Measurements from ENCODE around the gene PAPOLA.
"Not testable (repeated sequence)": the region's sequence is repeated elsewhere in the genome, so short reads cannot be mapped to it uniquely, and the experiment has no call there.

PAPOLA gene

DNA sequence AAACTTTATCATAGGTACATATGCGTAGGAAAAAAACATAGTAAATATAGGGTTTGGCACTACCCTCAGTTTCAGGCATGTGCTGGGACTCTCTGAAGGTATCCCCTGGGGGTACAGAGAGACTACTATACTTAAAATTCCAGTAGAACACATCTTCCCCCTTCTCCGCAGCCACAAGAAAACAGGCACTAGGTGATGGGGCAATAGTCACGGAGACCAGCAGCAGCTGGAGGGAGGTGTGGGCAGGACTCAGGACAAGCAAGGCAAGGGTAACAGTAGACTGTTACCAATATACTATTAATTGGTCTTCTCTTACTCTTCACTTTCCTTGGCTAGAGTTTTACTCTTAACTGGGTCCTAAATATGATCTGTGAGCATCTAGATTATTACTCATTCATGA, 4.6 kb upstream of the PAPOLA start:
- Histone ChIP-seq H3K36me3 (ENCODE audit: control insufficient read depth, insufficient read depth, low read length) (no peaks in the 10 kb centered on the region), H3K9ac (no peak overlapping the region), H3K79me2 (peaks cover 4% of the 10 kb centered on the region), H2AFZ (no peak overlapping the region), H3K27me3 (ENCODE audit: control insufficient read depth, insufficient read depth, low read length) (no peaks in the 10 kb centered on the region), H3K9me3 (ENCODE audit: control insufficient read depth, low read length) (no peaks in the 10 kb centered on the region), H3K27ac (no peak overlapping the region), H3K4me1 (peaks cover 5% of the 10 kb centered on the region), H3K4me2 (ENCODE audit: low read length) (no peak overlapping the region), H3K4me3 (ENCODE audit: low read depth, low read length) (no peak overlapping the region)
- TF ChIP-seq, protein P1, sequence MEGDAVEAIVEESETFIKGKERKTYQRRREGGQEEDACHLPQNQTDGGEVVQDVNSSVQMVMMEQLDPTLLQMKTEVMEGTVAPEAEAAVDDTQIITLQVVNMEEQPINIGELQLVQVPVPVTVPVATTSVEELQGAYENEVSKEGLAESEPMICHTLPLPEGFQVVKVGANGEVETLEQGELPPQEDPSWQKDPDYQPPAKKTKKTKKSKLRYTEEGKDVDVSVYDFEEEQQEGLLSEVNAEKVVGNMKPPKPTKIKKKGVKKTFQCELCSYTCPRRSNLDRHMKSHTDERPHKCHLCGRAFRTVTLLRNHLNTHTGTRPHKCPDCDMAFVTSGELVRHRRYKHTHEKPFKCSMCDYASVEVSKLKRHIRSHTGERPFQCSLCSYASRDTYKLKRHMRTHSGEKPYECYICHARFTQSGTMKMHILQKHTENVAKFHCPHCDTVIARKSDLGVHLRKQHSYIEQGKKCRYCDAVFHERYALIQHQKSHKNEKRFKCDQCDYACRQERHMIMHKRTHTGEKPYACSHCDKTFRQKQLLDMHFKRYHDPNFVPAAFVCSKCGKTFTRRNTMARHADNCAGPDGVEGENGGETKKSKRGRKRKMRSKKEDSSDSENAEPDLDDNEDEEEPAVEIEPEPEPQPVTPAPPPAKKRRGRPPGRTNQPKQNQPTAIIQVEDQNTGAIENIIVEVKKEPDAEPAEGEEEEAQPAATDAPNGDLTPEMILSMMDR (IDR thresholded peaks at IDR 0.05) = no peak

GRCh38 chr14:96501217-96501739, 904 bp upstream of the PAPOLA start:
- Histone ChIP-seq H3K79me2 (peaks cover 41% of the 10 kb centered on the region), H3K4me1 (peaks cover 11% of the 10 kb centered on the region), H3K4me2 (ENCODE audit: low read length) (peak overlapping the region; percentile 69), H3K36me3 (ENCODE audit: control insufficient read depth, insufficient read depth, low read length) (no peaks in the 10 kb centered on the region), H3K4me3 (ENCODE audit: low read depth, low read length) (peak overlapping the region; percentile 90), H2AFZ (peak overlapping the region; percentile 98), H3K9me3 (ENCODE audit: control insufficient read depth, low read length) (no peaks in the 10 kb centered on the region), H3K27ac (peak overlapping the region; percentile 76), H3K27me3 (ENCODE audit: control insufficient read depth, insufficient read depth, low read length) (no peaks in the 10 kb centered on the region), H3K9ac (no peak overlapping the region)
- TF ChIP-seq, protein P1 (IDR thresholded peaks at IDR 0.05) = no peak

DNA sequence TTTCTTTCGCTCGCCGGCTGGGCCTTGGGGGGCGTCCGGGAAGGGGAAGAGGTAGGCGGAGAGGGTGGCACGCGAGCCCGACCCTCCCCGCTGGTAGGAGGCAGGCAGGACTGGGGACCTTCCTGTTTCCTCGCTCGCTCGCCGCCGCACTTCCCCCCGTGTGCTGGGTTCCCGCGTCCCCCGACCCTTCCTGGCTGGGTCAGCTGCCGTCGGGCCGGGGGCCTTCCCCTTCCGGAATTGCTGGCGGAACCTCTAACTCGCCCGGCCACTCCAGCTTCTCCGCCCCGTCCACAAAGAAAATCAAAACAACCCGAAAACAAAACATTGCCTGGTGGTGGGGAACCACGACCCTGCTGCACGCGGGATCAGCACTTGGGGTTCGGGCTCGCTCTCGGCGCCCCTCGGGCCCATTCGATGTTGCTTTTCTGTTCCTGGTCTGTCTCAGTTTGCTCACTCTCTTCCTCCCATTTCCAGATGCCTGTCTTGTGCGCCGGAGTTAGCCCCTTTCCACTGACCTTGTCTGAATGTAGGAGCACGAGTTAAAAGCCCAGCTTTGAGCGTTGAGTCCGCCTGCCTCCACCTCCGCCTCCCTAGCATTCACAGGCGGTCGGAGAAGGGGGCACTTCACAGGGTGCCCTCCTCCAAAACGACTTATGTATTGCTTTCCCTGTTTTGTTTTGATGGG, 581 bp downstream of the PAPOLA start:
- Histone ChIP-seq H3K4me2 (ENCODE audit: low read length) (peak overlapping the region; percentile 91), H3K79me2 (peaks cover 50% of the 10 kb centered on the region), H3K4me1 (peaks cover 11% of the 10 kb centered on the region), H3K9ac (peak overlapping the region; percentile 59), H3K4me3 (ENCODE audit: low read depth, low read length) (peak overlapping the region; percentile 90), H3K27ac (peak overlapping the region; percentile 76), H3K9me3 (ENCODE audit: control insufficient read depth, low read length) (no peaks in the 10 kb centered on the region), H2AFZ (peak overlapping the region; percentile 98), H3K27me3 (ENCODE audit: control insufficient read depth, insufficient read depth, low read length) (no peaks in the 10 kb centered on the region), H3K36me3 (ENCODE audit: control insufficient read depth, insufficient read depth, low read length) (no peaks in the 10 kb centered on the region)
- TF ChIP-seq, protein P1 (IDR thresholded peaks at IDR 0.05) = no peak

- no peaks in the 10 kb centered on the region for H3K9me3 ChIP-seq (ENCODE audit: control insufficient read depth, low read length)
- H3K4me3 ChIP-seq (ENCODE audit: low read depth, low read length) = peak overlapping the region; percentile 90
Measured at GRCh38 chr14:96503306-96503679, 1.1 kb downstream of the PAPOLA start.

DNA sequence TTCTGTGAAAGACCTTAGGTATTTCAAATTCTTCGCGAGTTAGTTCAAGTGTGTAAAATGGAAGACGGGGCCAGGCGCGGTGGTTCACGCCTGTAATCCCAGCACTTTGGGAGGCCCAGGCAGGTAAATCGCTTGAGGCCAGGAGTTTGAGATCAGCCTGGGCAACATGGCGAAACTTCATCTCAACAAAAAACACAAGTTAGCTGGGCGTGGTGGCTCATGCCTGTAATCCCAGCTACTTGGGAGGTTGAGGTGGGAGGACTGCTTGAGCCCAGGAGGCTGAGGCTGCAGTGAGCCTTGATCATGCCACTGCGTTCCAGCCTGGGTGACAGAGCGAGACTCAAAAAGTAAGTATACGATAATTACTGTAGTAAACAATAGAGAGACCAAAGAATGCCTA, 2.2 kb downstream of the PAPOLA start:
- not testable (repeated sequence) for H3K4me3 ChIP-seq (ENCODE audit: low read depth, low read length); H3K27me3 ChIP-seq (ENCODE audit: control insufficient read depth, insufficient read depth, low read length); H2AFZ ChIP-seq; H3K27ac ChIP-seq; H3K9ac ChIP-seq; H3K9me3 ChIP-seq (ENCODE audit: control insufficient read depth, low read length); H3K36me3 ChIP-seq (ENCODE audit: control insufficient read depth, insufficient read depth, low read length)
- Histone ChIP-seq H3K4me1 (peaks cover 14% of the 10 kb centered on the region), H3K79me2 (peaks cover 62% of the 10 kb centered on the region), H3K4me2 (ENCODE audit: low read length) (peak overlapping the region; percentile 91)

More at GRCh38 chr14:96503306-96503679, 1.1 kb downstream of the PAPOLA start:
- Histone ChIP-seq H3K79me2 (peaks cover 55% of the 10 kb centered on the region), H3K27me3 (ENCODE audit: control insufficient read depth, insufficient read depth, low read length) (no peaks in the 10 kb centered on the region), H3K36me3 (ENCODE audit: control insufficient read depth, insufficient read depth, low read length) (no peaks in the 10 kb centered on the region), H3K4me1 (peaks cover 13% of the 10 kb centered on the region), H3K9ac (no peak overlapping the region), H3K27ac (peak overlapping the region; percentile 76), H3K4me2 (ENCODE audit: low read length) (peak overlapping the region; percentile 91), H2AFZ (peak overlapping the region; percentile 98)
- TF ChIP-seq, protein P1 (IDR thresholded peaks at IDR 0.05) = no peak
